HK-2 (cell line): ENCODE measurements around the gene IFNGR1.
"Not testable (repeated sequence)": the region's sequence is repeated elsewhere in the genome, so short reads cannot be mapped to it uniquely, and the experiment has no call there.

Experiments
- DNase-seq: peaks from one replicate; pipeline ENCODE4 v3.0.0-alpha.2; 2018; ENCODE audit not compliant: unreplicated experiment

Gene IFNGR1

DNA sequence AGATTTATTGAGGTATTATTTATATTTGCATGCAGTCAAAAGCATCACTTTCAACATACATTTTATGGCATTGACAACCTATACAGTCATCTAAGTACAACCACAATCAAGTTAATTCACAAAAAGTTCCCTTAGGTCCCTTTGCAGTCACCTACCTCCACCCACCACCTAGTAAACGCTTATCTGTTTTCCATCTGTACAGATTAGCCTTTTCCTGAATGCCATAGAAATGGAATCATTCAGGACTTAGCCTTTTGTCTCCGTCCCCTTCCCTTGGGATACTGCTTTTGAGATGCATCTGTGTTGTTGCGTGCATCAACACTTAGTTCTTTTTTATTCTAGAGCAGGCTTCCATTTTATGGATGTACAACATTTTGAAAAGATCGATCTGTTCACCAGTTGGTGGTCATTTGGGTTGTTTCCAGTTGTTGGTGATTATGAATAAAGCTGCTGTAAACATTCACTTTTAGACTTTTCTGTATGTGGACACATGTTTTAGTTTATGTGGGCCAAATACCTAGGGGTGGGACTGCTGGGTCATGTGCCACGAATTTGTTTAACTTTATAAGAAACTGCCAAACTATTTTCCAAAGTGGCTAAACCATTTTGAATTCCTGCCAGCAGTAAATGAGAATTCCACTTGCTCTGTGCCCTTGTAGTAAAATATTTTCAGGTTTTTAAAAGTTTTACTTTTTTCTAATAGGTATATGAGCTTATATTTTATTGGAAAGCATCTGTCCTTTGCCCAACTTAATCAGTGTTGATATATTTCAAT is 17.6 kb upstream of the IFNGR1 start:
- no peak for DNase-seq

DNA sequence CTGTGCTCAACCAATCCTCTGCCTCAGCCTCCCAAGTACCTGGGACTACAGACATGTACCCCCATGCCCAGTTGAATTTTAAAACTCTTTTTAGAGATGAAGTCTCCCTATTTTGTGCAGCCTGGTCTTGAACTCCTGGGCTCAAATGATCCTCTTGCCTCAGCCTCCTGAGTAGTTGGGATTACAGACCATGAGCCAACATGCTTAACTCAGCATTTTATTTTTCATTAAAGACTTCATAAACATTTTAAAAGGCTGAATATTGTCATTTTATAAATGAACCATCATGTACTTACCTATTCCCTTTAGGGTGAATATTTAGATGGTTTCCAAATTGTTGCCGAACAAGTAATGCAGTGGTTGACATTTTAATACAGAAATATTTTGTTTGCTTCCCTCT is 16.5 kb upstream of the IFNGR1 start:
- DNase-seq: no peak

DNA sequence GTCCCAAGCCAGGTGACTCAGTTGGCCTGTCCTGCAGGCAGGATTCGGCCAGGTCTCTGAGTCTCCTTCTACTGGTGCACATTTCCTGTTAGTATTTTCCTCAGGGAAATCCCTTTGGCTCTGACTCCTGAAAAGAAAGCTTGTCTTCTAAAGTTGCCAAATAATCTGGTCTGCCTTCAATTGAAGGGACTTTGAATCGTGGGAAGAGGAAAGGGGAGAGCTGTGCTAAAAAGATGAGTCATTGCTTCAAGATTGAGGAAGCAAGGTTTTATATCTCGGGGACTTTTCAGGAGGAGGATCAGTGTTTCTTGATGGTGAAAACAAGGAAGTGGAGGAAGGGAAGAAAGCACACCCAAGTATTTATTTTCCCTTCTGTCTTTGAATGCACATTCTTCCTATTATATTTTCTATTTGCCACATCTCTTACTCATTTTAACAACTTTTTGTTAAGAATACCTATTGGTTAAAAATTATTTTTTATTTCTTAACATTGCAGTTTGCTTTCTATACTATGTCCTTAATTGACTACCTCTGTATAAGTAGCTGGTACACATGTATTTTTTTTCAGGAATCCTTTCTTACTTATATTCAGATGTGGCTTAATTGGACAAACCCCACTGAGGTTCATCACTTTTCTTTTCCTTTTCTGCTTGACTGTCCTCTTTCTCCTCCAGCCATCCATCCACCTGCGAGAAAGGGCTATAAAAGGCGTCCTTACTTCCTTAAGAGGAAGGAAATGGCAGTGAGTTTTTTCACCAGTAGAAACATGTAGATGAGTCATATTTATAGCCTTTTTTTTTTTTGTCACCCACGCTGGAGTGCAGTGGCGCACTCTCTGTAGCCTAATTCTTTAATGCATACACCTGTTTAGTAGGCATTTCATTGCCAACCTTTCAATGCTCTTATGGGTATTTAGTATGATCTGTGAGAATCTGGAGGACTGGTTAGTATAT is 15.0 kb upstream of the IFNGR1 start:
- no peak for DNase-seq

DNA sequence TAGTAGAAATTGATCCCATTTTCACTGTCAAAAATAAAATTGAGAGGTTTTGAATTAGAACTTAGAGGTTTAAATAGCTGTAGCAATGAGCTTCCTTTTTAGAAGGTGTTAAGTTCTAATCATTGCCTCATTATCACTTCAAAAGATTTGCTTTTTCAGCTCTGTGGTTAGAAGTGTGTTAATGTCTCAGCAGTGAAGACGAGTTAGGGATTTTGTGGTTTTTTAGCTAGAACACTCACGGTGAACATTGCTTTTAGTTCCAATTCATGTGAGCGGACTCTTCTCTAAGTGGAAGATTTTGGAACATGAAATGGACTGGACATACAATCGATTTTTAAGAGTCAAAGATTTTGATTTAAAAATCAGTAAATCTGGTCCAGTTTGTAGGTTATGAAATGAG is 12.7 kb upstream of the IFNGR1 start:
- no peak for DNase-seq

DNA sequence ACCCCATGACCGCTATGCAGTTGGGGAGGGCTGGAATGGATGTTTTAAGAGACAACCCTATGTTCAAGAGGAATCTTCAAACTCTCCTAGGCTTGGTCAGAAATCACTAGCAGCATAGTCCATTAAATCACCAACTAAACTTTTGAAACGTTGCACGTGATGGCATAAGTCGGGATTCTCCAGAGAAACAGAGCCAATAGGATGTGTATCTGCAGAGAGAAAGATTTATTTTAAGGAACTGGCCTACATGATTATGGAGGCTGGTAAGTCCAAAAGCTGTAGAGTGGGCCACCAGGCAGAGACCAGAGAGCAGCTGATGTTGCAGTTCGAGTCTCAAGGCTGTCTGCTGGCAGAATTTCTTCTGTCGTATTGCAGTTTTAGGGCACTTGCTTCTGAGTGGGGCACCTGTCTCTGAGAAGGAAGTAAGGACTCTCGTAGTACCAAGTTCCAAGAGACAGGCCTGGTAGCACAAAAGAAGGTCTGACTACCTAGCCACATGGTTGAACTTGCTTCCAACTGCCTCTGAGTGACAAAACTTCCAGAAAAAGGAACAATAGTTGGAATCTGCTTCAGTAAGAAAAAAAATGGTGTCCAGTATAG is 11.9 kb upstream of the IFNGR1 start:
- no peak for DNase-seq

DNA sequence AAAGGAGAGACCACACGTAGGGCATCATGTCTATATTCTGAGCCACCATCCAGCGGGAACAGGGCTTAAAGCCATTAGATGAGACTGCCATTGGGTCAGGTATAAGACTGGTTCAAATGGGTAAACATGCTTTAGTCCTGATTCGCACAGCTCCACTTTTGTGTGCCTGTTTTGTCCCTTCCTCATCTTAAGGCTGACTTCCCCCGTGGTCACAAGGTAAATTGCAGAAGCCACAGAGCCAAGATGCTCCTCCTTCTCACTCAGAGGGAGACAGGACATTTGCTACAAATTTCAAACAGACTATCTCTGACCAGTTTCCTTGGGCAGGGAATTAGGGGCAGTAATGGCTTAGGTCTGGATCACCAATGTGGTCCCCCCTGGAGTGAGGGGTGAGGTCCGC is 11.4 kb upstream of the IFNGR1 start:
- DNase-seq: no peak

DNA sequence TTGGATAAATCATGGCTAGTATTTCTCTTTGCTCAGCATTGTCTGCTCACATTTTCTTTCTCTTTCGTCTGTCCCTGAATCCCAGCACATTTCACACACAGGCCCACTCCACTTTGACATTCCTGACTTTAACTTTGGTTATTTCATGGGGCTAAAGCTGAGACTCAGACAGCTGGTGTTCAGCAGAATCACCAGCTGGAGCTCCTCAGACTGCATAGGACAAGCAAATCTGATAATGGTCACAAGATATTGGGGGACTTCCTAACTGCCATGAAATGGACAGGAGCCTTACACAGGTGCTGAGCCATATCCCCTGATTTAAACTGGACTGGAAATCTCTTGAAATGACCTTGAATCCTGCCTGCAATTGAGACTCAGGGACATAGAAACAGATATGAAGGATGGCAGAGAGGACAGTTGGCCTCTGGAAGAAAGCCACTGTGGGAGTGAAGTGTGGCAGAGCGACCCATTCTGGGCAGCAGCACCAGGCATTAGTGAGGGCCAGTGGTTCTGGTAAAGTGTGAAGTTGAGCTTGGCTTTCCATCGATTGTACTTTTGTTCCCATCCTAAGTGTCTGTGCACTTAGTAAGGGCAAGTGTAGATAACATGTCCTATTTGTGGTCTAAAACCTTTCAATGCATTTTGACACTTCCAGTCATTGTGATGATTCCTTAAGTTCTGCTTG is 10.0 kb upstream of the IFNGR1 start:
- DNase-seq: no peak

DNA sequence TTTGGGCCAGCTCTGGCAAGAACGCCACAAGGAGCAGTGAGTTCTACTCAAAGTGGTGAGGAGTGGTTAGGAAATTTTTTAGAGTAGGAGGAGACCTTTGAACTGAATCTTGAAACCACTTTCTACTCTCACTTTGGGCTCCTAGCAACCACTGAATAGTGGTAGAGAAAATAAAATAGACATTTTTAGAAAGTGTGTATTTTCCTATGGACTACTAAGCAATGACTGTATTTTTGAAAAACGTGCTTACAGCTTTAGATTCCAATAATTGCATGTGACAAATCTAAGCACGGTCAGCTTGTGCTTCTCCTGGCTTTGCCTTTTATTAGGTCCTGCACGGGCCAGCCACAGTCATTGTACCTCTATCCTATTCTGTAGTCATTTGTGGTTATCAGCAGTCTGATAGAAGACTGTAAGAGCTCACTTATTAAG is 8.7 kb upstream of the IFNGR1 start:
- DNase-seq: no peak

DNA sequence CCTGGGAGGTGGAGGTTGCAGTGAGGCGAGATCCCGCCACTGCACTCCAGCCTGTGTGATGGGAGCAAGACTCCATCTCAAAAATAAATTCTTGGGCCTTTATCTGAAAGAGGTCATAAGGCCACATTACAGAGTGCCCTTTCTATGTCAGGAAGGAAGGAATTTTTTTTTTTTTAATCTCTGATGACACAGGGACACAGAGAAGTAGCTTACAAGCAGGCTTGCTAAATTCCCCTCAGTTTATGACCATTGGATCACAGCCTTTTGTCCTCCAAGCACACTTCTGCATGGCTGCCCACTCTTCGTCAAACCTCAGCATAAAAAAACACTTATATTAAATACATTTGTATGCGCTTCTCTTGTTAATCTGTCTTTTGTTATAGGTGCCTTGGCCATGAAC is 7.5 kb upstream of the IFNGR1 start:
- no peak for DNase-seq

DNA sequence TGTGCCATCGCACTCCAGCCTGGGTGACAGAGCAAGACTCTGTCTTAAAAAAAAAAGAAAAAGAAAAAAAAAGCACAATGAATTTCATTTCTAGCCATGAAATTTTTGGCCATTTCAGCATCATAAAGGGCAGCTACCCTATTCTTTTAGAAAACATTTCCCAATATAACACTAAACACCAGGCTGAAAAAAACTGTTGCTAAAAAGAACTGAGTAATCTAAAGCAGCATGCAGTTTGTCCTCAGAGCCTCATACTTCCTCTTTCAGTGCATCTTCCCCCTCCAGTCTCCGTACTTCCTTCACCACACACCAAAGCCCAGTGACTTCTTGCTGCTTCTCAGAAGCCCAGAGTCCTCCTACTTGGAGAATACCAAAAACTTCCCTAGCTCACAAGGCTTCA is 5.6 kb upstream of the IFNGR1 start:
- DNase-seq: no peak

DNA sequence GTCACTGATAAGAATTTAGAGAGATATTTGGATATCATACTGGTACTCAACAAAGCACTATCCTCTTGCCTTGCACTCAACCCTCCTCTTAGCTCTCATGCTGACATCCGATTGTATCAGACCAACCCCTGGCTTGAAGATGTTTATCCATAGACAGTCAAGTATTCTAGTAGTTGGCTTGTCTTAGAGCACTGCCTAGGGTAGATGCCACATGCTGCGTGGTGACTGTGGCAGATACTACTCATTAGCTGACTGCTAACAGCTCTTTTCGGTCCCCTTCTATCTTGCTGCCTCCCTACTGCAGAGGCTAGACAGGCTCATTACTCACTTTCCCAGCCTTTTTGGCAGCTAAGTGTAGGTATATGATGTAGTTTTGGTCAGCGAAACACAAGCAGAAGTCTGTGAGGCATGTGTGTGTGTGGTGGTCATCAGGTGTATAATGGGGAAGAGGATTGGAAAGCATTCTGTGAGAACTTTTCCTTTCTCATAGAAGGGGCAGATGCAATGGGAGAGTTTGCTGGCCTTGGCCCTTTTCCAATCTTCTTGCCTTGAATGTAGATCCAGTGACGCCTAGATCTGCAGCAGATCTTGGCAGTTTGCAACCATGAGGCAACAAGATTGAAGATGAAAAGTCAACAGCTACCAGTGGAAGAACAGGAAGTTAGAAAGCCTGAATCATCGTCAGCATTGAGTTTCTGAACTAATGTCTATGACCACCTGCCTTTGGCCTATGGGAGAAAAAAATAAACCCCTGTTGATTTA is 4.4 kb upstream of the IFNGR1 start:
- no peak for DNase-seq

DNA sequence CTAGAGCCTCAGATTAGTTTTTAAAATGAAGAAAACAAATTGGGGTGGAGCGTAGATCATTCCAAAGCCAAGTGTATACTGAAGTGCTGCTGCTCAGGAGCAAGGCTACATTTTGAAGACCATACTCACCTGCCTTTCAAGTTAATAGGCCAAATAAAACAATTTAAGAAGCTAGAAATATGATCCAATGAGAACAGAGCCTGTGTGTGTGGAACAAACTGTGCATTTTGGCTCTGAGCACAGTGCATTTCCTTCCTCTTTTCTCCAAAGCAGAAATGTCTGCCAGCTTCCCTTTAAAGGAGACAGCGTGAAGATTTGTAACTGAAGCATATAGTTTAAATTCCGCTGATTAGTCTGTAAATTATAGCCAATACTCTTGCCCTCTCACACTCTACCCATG is 3.2 kb upstream of the IFNGR1 start:
- no peak for DNase-seq

DNA sequence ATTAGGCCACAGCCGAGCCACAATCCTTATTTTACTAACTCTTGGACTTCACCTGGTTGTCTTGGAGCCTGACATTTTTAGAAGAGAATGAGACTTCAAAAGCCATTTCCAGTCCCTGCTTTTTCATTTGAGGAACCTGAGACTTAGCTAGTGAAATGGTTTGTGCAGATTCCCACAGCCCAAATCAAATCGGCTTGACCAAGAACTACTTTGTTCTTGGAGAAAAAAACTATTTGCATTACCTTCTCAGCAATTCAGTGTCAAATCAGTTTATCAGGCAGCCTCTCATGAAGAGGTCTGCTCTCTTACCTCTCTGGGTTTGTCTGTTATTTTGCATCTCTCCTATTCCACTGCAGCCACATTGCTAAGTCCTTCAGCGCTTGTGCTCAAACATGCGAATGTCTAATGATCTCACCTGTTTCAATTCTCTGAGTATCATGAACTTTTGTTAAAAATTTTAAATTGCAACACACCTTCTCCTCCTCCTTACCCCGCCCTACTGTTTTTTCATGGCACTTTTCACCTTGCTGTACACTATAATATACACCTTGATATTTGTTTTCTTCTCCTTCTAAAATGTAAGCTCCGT is 573 bp upstream of the IFNGR1 start:
- DNase-seq: no peak

DNA sequence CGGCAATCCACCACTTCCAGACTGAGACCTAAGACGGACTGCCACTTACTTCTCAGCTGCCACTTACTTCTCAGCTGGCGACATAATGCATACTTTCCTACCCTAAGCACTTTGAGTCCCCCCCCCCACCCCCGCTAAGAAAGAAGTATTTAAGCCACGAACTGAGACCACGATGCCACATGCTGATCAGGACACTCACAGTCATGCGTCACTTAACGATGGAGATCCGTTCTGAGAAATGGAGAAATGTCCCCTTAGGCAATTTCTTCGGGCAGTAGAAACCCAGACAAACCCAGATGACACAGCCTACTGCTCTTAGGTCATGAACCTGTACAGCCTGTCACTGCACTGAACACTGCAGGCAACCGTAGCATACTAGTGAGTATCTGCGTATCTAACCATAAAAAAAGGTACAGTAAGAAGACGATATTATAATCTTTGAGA is 690 bp downstream of the IFNGR1 start:
- peak; percentile 16 for DNase-seq

DNA sequence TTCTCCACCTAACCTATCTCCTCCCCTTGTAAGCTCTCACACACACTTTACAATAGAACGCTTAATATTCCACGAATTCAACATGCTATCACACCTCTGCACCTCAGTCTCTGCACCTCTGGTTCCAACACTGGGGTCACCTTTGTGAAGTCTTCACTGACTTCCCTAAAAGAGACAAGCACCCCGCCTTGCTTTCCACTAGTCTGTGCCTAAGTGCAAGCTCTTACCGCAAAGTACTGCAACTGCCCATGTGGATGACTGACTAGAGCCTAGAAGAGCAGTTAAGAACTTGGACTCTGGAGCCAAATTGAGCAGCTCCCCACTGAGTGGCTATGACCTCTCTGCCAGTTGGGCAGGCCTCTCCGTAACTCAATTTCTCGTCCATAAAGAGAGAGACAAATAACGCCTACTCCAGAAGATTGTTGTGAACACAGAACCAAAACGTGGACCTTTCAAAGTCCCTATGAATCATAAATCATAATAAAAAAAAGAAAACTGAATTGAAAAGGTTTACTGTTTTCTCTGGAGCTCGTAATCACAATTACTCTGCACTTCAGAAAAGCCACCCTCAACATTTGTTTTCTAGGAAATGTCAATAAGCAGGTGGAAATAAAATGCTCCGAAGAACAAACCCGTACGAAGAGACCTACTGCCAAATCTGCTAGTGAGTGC is 1.2 kb downstream of the IFNGR1 start:
- DNase-seq: no peak

DNA sequence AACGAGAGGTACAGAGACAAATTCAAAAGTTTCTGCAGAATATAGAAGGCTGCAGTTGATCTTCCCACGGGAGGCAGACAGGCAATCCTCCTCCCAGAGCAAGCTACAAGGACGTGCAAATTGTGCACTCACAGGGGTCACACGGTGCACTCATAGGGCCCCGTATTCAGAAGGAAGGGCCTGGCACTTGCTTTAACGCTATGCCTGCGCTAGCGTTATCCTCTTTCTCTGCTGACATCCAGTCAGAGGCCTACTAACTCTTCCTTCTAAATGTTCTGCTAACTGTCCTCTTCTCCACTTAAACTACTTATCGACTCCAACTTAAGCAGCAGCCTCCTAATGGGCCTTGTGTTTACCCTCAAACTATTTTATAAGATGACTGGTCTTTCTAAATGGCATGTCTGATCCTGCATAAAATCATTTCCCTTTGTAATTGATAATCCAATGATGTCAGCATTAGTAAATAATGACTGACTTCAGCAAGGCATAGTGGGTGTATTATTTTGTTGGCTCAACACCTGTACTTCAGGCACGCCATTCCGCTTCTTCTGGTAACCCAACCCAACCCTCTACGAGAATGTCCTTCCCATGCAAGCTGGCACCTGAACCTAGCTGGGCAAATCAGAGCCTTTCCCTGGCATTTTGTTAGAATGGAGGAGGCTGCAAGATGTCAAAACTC is 2.2 kb downstream of the IFNGR1 start:
- no peak for DNase-seq

DNA sequence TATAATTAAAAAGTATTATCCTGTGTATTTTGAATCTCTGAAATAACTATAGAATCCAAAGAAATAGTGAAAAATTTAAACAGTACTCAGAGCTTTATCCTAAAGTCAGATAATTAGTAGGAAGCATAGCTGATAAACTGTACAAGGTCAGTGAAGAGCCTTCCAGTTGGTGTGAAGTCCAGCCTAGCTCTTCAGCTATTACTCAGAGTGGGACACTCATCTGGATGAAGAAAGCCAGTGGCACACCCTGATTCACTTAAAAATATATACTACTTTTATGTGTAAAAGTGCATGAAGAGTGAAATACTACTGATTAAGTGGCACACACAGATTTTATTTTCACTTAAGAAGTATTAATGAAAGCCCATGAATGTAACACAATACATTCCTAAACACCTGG is 3.1 kb downstream of the IFNGR1 start:
- no peak for DNase-seq

DNA sequence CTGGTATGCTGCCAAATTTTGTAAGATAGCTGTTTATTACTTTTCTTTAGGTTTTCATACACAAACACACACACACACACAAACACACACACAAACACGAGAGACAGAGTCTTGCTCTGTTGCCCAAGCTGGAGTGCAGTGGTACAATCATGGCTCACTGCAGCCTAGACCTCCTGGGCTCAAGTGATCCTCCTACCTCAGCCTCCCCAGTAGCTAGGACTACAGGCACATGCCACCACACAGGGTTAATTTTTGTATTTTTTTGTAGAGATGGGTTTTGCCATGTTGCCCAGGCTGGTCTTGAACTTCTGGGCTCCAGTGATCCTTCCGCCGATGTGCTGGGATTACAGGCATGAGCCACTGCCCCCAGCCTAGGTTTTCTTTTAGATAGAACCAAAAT is 3.6 kb downstream of the IFNGR1 start:
- DNase-seq: not testable (repeated sequence)

DNA sequence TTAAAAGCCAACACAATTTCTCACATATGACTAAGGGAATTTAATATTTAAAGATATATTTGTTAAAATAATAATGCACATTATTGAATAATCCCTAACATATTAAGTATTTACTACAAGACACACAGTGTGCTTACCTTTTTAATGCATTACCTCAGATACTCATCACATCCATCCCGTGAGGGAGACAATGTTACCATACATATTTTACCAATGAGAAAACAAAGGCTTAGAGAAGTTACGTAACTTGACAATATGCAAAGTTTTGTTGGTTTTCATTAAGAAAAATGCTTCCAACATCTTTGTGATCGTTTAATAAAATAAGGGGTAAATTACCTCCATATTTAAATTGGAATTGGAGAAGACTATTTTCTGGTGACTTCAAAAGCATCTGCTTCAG is 4.3 kb downstream of the IFNGR1 start:
- DNase-seq: no peak

DNA sequence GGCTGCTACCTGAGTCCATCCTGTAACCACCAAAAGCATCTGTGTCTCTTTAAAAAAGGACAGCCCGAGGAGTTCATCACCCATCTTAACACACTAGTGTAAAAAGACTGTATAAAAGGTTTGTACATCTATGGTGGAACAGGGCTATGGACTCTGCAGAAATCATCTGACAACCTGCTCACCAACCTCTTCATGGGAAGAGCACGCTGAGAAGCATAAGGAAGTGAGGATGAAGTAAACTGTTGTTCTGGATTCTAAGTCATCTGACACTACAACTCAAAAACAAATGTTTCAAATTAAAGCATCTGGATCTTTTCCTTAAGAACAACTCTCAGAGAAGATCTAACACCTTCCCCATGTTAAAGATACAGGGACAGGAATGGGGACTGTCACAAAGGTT is 5.4 kb downstream of the IFNGR1 start:
- DNase-seq: no peak
